ENCODE data around the gene LBH. TPM values are rescaled to one million over a fixed set of nuclear protein-coding genes. Genes with fewer than 3 reads are reported as not detected.

The LBH gene
- total RNA-seq, 4 donors from 2014 or later, result 120 to 1,007 (median 283) TPM

GRCh38 chr2:30191107-30191506, 40.2 kb upstream of the LBH start:
- H3K4me3 ChIP-seq, result no peak overlapping the region
- no peak overlapping the region for H3K27ac ChIP-seq (replicated peaks in 1 of 4)
- no peaks in the 10 kb centered on the region for H3K9me3 ChIP-seq
- intact Hi-C loops (cut with DNase I), result no loop called here
- 95% methylated on average over 10 of the region's 10 CpGs for WGBS
- H3K27me3 ChIP-seq, result no peaks in the 10 kb centered on the region
- TF ChIP-seq CTCF (IDR thresholded peaks at IDR 0.05), result no peak
- TF ChIP-seq POLR2A (IDR thresholded peaks at IDR 0.05; ENCODE audit: low read depth), result no peak
- TF ChIP-seq EP300 (IDR thresholded peaks at IDR 0.05), result no peak
- TF ChIP-seq POLR2AphosphoS5 (IDR thresholded peaks at IDR 0.05), result no peak
- DNase-seq (ENCODE audit: extremely low spot score), result no peak
- no peaks in the 10 kb centered on the region for H3K4me1 ChIP-seq
- H3K36me3 ChIP-seq, result no peaks in the 10 kb centered on the region

- no peaks in the 10 kb centered on the region for H3K27me3 ChIP-seq
- H3K4me1 ChIP-seq, result no peaks in the 10 kb centered on the region
- intact Hi-C loops (cut with DNase I), result no loop called here
- TF ChIP-seq POLR2A (IDR thresholded peaks at IDR 0.05; ENCODE audit: low read depth) (no peak), EP300 (IDR thresholded peaks at IDR 0.05) (no peak), CTCF (IDR thresholded peaks at IDR 0.05) (no peak), POLR2AphosphoS5 (IDR thresholded peaks at IDR 0.05) (no peak)
- WGBS, result 87% methylated on average over 7 of the region's 7 CpGs
- no peaks in the 10 kb centered on the region for H3K36me3 ChIP-seq
- H3K4me3 ChIP-seq, result no peak overlapping the region
- DNase-seq (ENCODE audit: extremely low spot score), result no peak
- no peak overlapping the region for H3K27ac ChIP-seq (replicated peaks in 1 of 4)
- no peaks in the 10 kb centered on the region for H3K9me3 ChIP-seq
Measured at GRCh38 chr2:30191819-30192271, 39.5 kb upstream of the LBH start.

GRCh38 chr2:30192314-30192713, 39.0 kb upstream of the LBH start:
- intact Hi-C loops (cut with DNase I), result no loop called here
- TF ChIP-seq CTCF (IDR thresholded peaks at IDR 0.05) (no peak), POLR2AphosphoS5 (IDR thresholded peaks at IDR 0.05) (no peak), EP300 (IDR thresholded peaks at IDR 0.05) (no peak), POLR2A (IDR thresholded peaks at IDR 0.05; ENCODE audit: low read depth) (no peak)

GRCh38 chr2:30193104-30193681, 38.1 kb upstream of the LBH start:
- DNase-seq (ENCODE audit: extremely low spot score), result no peak
- Histone ChIP-seq H3K27me3 (no peaks in the 10 kb centered on the region), H3K27ac (replicated peaks in 1 of 4) (no peak overlapping the region), H3K4me3 (no peak overlapping the region), H3K4me1 (no peaks in the 10 kb centered on the region), H3K36me3 (no peaks in the 10 kb centered on the region), H3K9me3 (no peaks in the 10 kb centered on the region)
- intact Hi-C loops (cut with DNase I), result no loop called here
- TF ChIP-seq EP300 (IDR thresholded peaks at IDR 0.05) (no peak), CTCF (IDR thresholded peaks at IDR 0.05) (no peak), POLR2AphosphoS5 (IDR thresholded peaks at IDR 0.05) (no peak), POLR2A (IDR thresholded peaks at IDR 0.05; ENCODE audit: low read depth) (no peak)
- WGBS, result 88% methylated on average over 13 of the region's 13 CpGs

More at GRCh38 chr2:30192314-30192713, 39.0 kb upstream of the LBH start:
- H3K9me3 ChIP-seq, result no peaks in the 10 kb centered on the region
- 93% methylated on average over 4 of the region's 4 CpGs for WGBS
- no peak for DNase-seq (ENCODE audit: extremely low spot score)
- H3K4me1 ChIP-seq, result no peaks in the 10 kb centered on the region
- H3K27me3 ChIP-seq, result no peaks in the 10 kb centered on the region
- H3K27ac ChIP-seq (replicated peaks in 1 of 4), result no peak overlapping the region
- no peaks in the 10 kb centered on the region for H3K36me3 ChIP-seq
- no peak overlapping the region for H3K4me3 ChIP-seq

GRCh38 chr2:30194421-30194820, 36.9 kb upstream of the LBH start:
- Histone ChIP-seq H3K27ac (replicated peaks in 1 of 4) (no peak overlapping the region), H3K36me3 (no peaks in the 10 kb centered on the region), H3K4me3 (no peak overlapping the region), H3K9me3 (no peaks in the 10 kb centered on the region), H3K4me1 (no peaks in the 10 kb centered on the region), H3K27me3 (no peaks in the 10 kb centered on the region)
- no peak for TF ChIP-seq CTCF (IDR thresholded peaks at IDR 0.05)
- no peak for TF ChIP-seq POLR2A (IDR thresholded peaks at IDR 0.05; ENCODE audit: low read depth)
- TF ChIP-seq POLR2AphosphoS5 (IDR thresholded peaks at IDR 0.05), result no peak
- TF ChIP-seq EP300 (IDR thresholded peaks at IDR 0.05), result no peak
- 84% methylated on average over 6 of the region's 7 CpGs for WGBS
- intact Hi-C loops (cut with DNase I), result no loop called here
- no peak for DNase-seq (ENCODE audit: extremely low spot score)

Data from esophagus muscularis mucosa (tissue), 4 donors.